Erythroblast (primary cell): ENCODE results near the gene KCNIP4.

Experiments
- GATA1 ChIP-seq: IDR thresholded peaks from 2 replicates; pipeline ENCODE4 v1.6.1; 2011; ENCODE audit warnings: low read depth, mild to moderate bottlenecking, control low read depth, low read length, moderate library complexity
- POLR2A ChIP-seq: IDR thresholded peaks from 2 replicates; pipeline ENCODE4 v1.6.1; 2011; ENCODE audit warnings: mild to moderate bottlenecking, low read length

- no peak for TF ChIP-seq POLR2A
- TF ChIP-seq GATA1: no peak
Measured at GRCh38 chr4:21535898-21536297, 412.7 kb downstream of the KCNIP4 start.
